ENCODE data around the gene NAP1L1.

Gene NAP1L1

DNA sequence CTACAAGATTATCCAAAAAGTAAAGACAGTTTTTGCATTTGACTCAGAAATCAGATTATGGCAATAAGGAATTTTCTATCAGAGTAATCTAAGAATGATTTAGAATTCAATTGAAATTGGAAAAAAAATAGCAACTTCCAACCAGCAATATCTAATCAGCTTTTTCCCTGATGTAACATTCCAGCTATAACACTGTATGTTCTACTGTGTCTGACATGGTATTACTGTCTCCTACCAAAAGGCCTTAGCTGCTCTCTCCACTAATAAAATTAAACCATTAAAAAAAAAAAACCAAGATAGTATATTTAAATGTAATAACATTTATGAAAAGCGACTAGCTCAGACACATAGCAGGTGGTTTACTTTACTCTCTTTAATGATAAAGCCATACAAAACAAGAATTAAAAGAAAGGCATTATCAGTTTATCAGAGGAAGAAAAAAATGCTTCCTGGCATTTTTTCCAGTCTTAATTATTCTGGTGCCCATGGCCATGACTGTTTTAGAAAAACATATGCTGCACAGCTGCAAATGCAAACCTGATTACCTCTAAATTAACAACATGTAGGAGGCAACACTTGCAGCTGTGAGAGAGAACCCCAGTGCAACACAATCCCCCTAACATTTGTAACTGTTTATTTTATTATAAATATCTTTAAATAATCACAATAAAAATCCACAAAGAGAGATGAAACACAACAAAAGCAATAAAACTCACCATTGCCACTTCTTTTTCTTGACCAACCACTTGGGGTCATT lies 81.7 kb downstream of the NAP1L1 start:
- TF ChIP-seq, protein P1, sequence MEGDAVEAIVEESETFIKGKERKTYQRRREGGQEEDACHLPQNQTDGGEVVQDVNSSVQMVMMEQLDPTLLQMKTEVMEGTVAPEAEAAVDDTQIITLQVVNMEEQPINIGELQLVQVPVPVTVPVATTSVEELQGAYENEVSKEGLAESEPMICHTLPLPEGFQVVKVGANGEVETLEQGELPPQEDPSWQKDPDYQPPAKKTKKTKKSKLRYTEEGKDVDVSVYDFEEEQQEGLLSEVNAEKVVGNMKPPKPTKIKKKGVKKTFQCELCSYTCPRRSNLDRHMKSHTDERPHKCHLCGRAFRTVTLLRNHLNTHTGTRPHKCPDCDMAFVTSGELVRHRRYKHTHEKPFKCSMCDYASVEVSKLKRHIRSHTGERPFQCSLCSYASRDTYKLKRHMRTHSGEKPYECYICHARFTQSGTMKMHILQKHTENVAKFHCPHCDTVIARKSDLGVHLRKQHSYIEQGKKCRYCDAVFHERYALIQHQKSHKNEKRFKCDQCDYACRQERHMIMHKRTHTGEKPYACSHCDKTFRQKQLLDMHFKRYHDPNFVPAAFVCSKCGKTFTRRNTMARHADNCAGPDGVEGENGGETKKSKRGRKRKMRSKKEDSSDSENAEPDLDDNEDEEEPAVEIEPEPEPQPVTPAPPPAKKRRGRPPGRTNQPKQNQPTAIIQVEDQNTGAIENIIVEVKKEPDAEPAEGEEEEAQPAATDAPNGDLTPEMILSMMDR (IDR thresholded peaks at IDR 0.05), result no peak
- Histone ChIP-seq H3K4me3 (no peak overlapping the region), H3K27ac (no peak overlapping the region)
- no peak for DNase-seq (ENCODE audit: low spot score)

DNA sequence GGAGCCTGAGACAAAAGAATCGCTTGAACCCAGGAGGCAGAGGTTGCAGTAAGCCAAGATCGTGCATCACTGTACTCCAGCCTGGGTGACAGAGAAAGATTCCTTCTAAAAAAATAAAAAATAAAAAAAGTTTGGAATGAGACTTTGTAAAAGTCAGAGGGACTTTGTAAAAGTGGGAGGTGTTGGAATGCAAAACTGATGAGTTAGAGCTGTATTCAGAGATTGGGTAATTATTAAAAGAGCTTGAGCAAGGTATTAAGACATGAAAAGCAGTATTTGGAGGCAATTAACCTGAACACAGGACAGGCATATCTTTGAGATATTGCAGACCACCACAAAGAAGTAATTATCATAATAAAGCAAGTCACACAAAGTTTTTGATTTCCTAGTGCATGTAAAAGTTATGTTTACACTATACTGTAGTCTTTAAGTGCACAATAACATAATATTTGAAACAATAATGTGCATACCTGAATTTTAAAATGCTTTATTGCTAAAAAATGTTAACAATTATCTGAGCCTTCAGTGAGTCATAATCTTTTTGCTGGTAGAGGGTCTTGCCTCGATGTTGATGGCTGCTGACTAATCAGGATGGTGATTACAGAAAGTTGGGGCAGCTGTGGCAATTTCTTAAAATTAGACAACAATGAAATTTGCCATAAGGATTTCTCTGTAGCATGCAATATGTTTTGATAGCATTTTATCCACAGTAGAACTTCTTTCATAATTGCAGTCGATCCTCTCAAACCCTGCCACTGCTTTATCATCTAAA lies 86.0 kb downstream of the NAP1L1 start:
- Histone ChIP-seq H3K4me3 (no peak overlapping the region), H3K27ac (no peak overlapping the region)
- TF ChIP-seq, protein P1 (IDR thresholded peaks at IDR 0.05), result no peak
- DNase-seq (ENCODE audit: low spot score), result no peak

DNA sequence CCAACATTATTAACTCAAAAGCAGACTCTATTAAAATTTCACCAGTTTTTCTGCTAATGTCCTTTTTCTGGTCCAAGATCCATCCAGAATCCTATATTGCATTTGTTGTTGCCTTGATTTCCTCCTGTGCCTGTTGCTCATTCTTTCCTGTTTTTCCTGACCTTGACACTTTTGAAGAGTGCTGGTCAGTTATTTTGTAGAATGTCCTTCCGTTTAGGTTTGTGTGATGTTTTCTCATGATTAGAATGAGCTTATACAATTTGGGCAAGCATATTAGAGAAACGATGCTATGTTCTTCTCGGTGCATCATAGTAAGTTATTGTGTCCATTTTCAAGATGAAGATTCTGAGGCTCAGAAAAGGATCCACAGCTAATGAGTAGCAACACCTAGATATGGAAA lies 86.8 kb downstream of the NAP1L1 start:
- TF ChIP-seq, protein P1 (IDR thresholded peaks at IDR 0.05), result no peak
- Histone ChIP-seq H3K4me3 (no peak overlapping the region), H3K27ac (no peak overlapping the region)
- DNase-seq (ENCODE audit: low spot score), result no peak

DNA sequence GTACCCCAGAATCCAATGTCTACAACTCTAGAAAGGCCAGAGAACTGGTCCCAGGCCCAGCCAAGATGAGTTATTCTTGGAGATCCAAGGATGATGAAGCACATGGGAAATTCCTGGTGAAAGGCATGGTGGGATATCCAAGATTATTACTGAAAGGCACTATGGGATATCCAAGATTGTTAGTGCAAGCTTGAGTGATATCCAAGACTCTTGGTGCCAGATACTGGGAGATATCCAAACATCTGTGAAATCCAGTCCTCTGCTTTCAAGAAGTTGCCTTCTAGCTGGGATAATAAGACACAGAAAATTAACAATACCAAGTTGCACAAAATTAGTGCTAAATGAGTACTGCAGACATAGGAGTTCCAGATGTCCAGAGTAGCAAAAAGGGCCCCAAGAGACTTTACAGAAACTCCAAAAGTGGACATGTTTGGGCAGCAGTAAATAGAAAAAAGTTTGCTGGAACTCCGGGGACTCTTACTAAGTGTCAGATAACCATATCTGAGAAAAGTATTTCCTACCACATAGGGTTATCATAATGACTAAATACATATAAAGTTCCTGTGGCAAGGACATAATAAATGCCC lies 87.5 kb downstream of the NAP1L1 start:
- Histone ChIP-seq H3K27ac (no peak overlapping the region), H3K4me3 (no peak overlapping the region)
- no peak for DNase-seq (ENCODE audit: low spot score)
- TF ChIP-seq, protein P1 (IDR thresholded peaks at IDR 0.05), result no peak

DNA sequence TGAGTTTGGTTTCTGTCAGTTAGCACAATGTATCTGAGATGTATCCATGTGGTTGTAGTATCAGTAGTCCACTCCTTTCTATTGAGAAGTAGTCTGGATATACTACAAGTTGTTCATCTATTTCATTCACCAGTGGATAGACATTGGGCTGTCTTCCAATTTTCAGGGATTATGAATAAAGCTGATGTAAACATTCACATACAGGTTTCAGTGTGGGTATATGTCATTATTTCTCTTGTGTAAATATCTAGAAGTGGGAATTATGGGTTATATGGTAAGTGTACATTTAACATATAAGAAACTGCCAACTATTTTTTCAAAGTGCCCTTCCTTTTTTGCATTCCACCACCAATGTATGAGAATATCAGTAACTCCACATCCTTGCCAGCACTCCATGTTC lies 88.8 kb downstream of the NAP1L1 start:
- no peak overlapping the region for H3K27ac ChIP-seq
- H3K4me3 ChIP-seq, result no peak overlapping the region
- TF ChIP-seq, protein P1 (IDR thresholded peaks at IDR 0.05), result no peak
- DNase-seq (ENCODE audit: low spot score), result no peak

DNA sequence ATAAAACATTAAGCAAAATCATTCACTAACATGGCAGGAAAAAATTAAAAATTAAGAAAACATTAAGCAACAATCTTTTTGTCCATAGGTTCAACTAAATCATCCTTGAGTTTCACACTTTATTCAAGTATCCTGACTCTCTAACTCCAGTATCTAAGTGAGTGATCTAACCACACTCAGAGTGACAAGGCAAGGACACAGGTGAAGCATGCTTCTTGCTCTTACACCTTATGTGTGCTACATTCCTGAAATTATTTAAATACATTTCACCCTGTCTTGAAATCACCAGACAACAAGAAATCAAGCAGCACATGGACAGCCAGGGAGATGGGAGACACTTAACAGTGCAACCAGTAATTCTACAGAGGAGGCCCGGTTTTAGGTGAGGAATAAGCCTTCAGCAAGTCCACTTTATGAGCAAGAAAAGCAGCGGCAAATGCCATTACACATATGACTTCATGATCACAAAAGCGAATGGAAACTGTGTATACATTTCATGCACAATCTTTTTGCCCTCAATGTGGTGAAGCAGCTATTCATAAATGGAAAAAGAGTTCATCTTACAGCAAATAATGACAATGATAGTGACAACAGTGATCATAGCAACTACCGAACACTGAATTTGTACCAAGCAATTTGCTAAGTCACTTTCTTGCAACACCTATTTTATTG lies 90.3 kb downstream of the NAP1L1 start:
- TF ChIP-seq, protein P1 (IDR thresholded peaks at IDR 0.05), result no peak
- H3K4me3 ChIP-seq, result no peak overlapping the region
- no peak for DNase-seq (ENCODE audit: low spot score)
- no peak overlapping the region for H3K27ac ChIP-seq
